NCI-H446 (cell line): ENCODE results near the gene NAPA.

Experiments
- DNase-seq, 2 experiments: peaks; one replicate each; lab custom pipeline; 2025; lab: John Stamatoyannopoulos, UW

NAPA gene

GRCh38 chr19:47458672-47459071, 56.2 kb downstream of the NAPA start:
- DNase-seq: no peak

GRCh38 chr19:47456721-47457474, 58.0 kb downstream of the NAPA start:
- DNase-seq: no peak

- DNase-seq: no peak
These were observed 64.4 kb downstream of the NAPA start for GRCh38 chr19:47450478-47450877.

GRCh38 chr19:47448360-47448727, 66.5 kb downstream of the NAPA start:
- DNase-seq: no peak

GRCh38 chr19:47447470-47448359, 67.1 kb downstream of the NAPA start:
- DNase-seq: no peak

GRCh38 chr19:47446534-47447469, 68.1 kb downstream of the NAPA start:
- DNase-seq: no peak

GRCh38 chr19:47445937-47446402, 68.9 kb downstream of the NAPA start:
- no peak for DNase-seq

GRCh38 chr19:47445527-47445926, 69.3 kb downstream of the NAPA start:
- no peak for DNase-seq

GRCh38 chr19:47444388-47444821, 70.5 kb downstream of the NAPA start:
- DNase-seq: no peak

- no peak for DNase-seq
These were observed 71.5 kb downstream of the NAPA start for GRCh38 chr19:47443331-47443730.

GRCh38 chr19:47438793-47439220, 76.1 kb downstream of the NAPA start:
- DNase-seq: no peak
